IPS-18a (cell line): ENCODE measurements around the gene ADK.
"Not testable (repeated sequence)": the region's sequence is repeated elsewhere in the genome, so short reads cannot be mapped to it uniquely, and the experiment has no call there.

Experiments
- H3K27ac ChIP-seq: one replicate; pipeline ENCODE4 v1.5.1; 2013; ENCODE audit warnings: low read length
- H3K27me3 ChIP-seq: one replicate; pipeline ENCODE4 v1.6.1; 2013; ENCODE audit warnings: mild to moderate bottlenecking, low read length; ENCODE audit not compliant: control insufficient read depth, insufficient read depth
- H3K36me3 ChIP-seq: one replicate; pipeline ENCODE4 v1.6.1; 2013; ENCODE audit warnings: low read depth, low read length; ENCODE audit not compliant: control insufficient read depth
- H3K4me1 ChIP-seq: one replicate; pipeline ENCODE4 v1.6.1; 2013; ENCODE audit warnings: low read depth, low read length; ENCODE audit not compliant: control insufficient read depth
- H3K4me3 ChIP-seq: one replicate; pipeline ENCODE4 v1.5.1; 2013; ENCODE audit warnings: low read length
- H3K9ac ChIP-seq: one replicate; pipeline ENCODE4 v1.6.1; 2013; ENCODE audit warnings: mild to moderate bottlenecking, low read length, moderate library complexity
- H3K9me3 ChIP-seq: one replicate; pipeline ENCODE4 v1.6.1; 2013; ENCODE audit warnings: low read depth, low read length; ENCODE audit not compliant: control insufficient read depth

The ADK gene

DNA sequence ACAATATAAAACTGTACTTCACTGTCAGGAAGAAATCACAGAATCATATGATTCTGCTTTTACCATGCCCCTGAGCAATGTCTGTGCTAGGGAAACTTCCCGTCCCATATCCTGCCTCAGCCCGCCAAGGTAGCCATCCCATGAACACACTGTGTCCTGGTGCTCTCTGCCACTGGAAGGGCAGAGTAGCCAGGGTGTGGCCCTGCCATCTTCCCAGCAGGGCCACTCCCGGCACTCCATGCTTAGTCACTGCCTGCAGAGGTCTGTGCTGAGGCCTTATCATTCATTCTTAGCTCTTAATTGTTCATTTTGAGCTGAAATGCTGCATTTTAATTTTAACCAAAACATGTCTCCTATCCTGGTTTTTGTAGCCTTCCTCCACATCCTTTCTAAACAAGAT, 32.2 kb upstream of the ADK start:
- Histone ChIP-seq H3K9me3 (no peaks in the 10 kb centered on the region), H3K4me3 (no peak overlapping the region), H3K4me1 (no peaks in the 10 kb centered on the region), H3K27me3 (no peaks in the 10 kb centered on the region), H3K9ac (no peak overlapping the region), H3K36me3 (peaks cover 94% of the 10 kb centered on the region), H3K27ac (no peak overlapping the region)

GRCh38 chr10:74120911-74121310, 30.1 kb upstream of the ADK start:
- Histone ChIP-seq H3K9ac (no peak overlapping the region), H3K4me3 (no peak overlapping the region), H3K27me3 (no peaks in the 10 kb centered on the region), H3K9me3 (no peaks in the 10 kb centered on the region), H3K27ac (no peak overlapping the region), H3K36me3 (peaks cover 95% of the 10 kb centered on the region), H3K4me1 (no peaks in the 10 kb centered on the region)

- Histone ChIP-seq H3K27me3 (no peaks in the 10 kb centered on the region), H3K36me3 (peaks cover 95% of the 10 kb centered on the region), H3K4me3 (no peak overlapping the region), H3K9me3 (no peaks in the 10 kb centered on the region), H3K27ac (no peak overlapping the region), H3K9ac (no peak overlapping the region), H3K4me1 (no peaks in the 10 kb centered on the region)
These were observed 29.7 kb upstream of the ADK start for GRCh38 chr10:74121368-74121767.

DNA sequence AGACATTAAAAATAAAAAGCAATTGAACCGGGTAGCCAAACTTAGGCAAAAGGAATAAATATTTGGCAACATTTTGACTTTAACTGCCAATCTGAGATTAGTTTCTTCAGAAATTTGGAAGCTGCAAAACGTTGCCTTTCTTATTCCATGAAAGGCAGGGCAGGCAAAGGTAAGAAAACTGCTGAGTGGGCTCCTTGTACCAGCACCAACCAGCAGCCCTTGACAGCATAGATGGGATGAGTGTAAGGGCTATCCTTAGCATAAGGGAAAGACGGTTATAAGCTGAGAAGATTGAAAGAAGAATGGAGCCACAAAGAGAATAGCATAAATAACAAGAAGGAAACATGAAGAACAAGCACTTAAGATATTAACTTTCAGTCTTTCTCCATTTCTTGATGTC, 29.0 kb upstream of the ADK start:
- H3K9ac ChIP-seq = no peak overlapping the region
- H3K27me3 ChIP-seq = no peaks in the 10 kb centered on the region
- no peaks in the 10 kb centered on the region for H3K4me1 ChIP-seq
- no peaks in the 10 kb centered on the region for H3K9me3 ChIP-seq
- peaks cover 92% of the 10 kb centered on the region for H3K36me3 ChIP-seq
- no peak overlapping the region for H3K4me3 ChIP-seq
- no peak overlapping the region for H3K27ac ChIP-seq

GRCh38 chr10:74123081-74123480, 27.9 kb upstream of the ADK start:
- no peaks in the 10 kb centered on the region for H3K9me3 ChIP-seq
- peaks cover 83% of the 10 kb centered on the region for H3K36me3 ChIP-seq
- H3K4me3 ChIP-seq = no peak overlapping the region
- H3K9ac ChIP-seq = no peak overlapping the region
- H3K27me3 ChIP-seq = no peaks in the 10 kb centered on the region
- no peaks in the 10 kb centered on the region for H3K4me1 ChIP-seq
- no peak overlapping the region for H3K27ac ChIP-seq

DNA sequence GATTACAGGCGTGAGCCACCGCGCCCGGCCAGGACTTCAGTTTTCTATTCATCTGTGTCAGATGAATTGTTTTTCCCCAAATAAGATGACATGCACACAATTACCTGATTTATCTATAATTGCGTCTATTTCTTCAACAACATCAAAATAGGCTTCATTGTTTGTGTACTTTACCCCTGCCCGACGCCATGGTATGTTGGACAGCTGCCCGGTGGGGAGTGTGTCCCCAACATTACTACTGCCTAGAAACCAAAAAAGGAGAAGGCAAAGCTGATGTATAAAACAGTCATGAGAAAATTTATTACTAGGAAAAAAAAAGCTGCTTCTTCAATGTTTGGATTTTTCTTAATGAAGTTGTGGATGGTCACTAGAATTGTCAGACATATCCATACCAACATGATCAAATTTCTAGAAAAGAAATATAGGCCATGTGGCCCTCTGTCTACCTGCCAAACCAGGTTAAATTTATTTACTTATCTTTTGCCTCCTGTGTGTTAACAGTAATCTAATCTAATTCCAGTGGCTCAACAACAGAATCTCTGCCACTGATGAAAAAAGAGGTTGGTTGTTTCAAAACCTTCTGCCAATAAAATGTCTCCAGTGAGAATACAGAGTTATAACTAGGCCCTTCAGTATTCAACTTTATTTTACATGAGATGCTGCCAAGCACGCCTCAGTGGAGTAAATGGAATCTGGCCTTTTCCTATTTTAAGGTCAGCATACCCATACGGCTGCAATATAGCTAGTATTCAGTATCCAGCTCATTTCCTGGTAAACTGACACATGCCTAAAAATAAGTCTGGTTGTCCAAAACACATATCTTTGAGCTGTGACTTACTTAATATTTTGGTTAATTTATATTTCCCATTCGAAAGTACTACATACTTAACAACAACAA, 16.8 kb upstream of the ADK start:
- H3K27me3 ChIP-seq = no peaks in the 10 kb centered on the region
- H3K9ac ChIP-seq = no peak overlapping the region
- H3K27ac ChIP-seq = no peak overlapping the region
- no peaks in the 10 kb centered on the region for H3K4me1 ChIP-seq
- no peaks in the 10 kb centered on the region for H3K9me3 ChIP-seq
- H3K36me3 ChIP-seq = peaks cover 63% of the 10 kb centered on the region
- H3K4me3 ChIP-seq = no peak overlapping the region

DNA sequence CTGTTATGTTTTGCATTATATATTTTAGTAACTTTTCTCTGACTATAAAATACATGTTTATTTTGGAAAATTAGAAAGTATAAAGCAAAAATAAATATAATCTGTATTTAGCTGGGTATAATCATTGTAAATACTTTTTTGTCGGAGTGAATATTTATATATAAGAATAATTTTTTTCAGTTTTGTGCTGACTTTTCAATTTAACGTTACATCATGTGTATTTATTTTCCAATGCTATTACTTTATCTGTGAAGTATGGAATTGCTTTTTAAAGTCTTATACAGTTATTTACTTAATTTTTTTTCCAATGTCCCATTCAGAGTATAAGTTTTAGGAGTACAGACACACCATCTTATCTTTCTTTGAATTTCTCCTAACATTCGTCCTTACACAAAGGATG, 15.6 kb upstream of the ADK start:
- Histone ChIP-seq H3K4me1 (no peaks in the 10 kb centered on the region), H3K9ac (no peak overlapping the region), H3K27ac (no peak overlapping the region), H3K27me3 (no peaks in the 10 kb centered on the region), H3K9me3 (no peaks in the 10 kb centered on the region), H3K4me3 (no peak overlapping the region), H3K36me3 (peaks cover 54% of the 10 kb centered on the region)

DNA sequence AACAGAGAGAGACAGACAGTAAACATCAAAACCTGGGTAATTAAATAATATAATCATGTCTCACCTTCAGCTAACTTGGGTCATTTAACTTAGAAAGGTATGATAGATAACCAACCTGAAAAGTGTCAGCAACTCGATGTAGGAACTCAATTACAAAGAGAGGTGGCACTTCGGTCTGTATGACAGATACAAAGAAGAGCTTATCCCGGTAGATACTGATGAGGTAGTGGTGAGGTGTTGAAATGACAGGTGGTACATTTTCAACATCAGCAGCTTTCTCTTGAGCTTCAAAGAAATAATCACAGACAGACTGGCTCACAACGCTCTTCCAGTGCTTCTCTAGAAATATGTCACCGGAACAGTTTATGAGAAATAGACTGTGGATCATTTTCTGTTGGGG, 13.0 kb upstream of the ADK start:
- no peaks in the 10 kb centered on the region for H3K9me3 ChIP-seq
- no peak overlapping the region for H3K4me3 ChIP-seq
- H3K27ac ChIP-seq = no peak overlapping the region
- H3K9ac ChIP-seq = no peak overlapping the region
- H3K4me1 ChIP-seq = no peaks in the 10 kb centered on the region
- no peaks in the 10 kb centered on the region for H3K27me3 ChIP-seq
- H3K36me3 ChIP-seq = peaks cover 50% of the 10 kb centered on the region

- peaks cover 44% of the 10 kb centered on the region for H3K36me3 ChIP-seq
These were observed 12.4 kb upstream of the ADK start for GRCh38 chr10:74138596-74138995.

DNA sequence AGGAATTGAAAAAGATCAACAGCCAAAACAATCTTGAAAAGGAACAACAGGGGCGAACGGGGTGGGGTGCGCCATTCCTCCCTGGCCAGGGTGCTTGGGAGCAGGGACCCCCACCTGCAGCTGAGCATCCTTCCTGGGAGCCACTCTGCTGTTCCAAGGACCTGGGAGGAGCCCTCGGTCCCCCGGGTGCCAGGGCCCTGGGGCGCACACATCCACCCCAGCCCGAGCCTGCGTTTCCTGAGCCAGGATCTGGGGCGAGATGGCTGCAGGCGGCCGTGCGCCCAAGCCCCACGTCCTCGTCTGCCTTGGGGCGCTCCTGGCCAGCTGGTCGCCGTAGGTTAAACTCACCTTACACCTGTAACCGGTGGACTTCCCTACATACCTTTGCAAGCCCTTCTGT, 11.0 kb upstream of the ADK start:
- H3K9ac ChIP-seq = no peak overlapping the region
- H3K27ac ChIP-seq = no peak overlapping the region
- H3K4me1 ChIP-seq = no peaks in the 10 kb centered on the region
- H3K27me3 ChIP-seq = no peaks in the 10 kb centered on the region
- H3K36me3 ChIP-seq = peaks cover 32% of the 10 kb centered on the region
- H3K9me3 ChIP-seq = no peaks in the 10 kb centered on the region
- no peak overlapping the region for H3K4me3 ChIP-seq

More at GRCh38 chr10:74138596-74138995, 12.4 kb upstream of the ADK start:
- not testable (repeated sequence) for H3K9ac ChIP-seq, H3K4me3 ChIP-seq, H3K27ac ChIP-seq, H3K4me1 ChIP-seq, H3K27me3 ChIP-seq, H3K9me3 ChIP-seq

DNA sequence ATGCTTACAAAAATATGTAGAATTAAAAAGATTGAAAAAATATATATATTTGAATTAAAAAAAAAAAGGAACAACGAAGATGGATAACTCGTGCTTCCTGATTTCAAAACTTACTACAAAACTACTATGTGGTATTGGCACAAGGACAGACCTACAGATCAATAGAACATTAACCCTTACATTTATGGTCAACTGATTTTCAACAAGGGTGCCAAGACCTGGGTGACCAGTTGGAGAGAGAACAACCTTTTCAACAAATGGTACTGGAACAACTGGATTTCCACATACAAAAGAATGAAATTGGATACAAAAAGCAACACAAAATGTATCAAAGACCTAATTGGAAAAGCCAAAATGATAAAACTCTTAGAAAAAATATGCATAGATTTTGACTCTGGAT, 10.5 kb upstream of the ADK start:
- Histone ChIP-seq H3K9me3 (no peaks in the 10 kb centered on the region), H3K27ac (no peak overlapping the region), H3K9ac (no peak overlapping the region), H3K4me3 (no peak overlapping the region), H3K27me3 (no peaks in the 10 kb centered on the region), H3K36me3 (peaks cover 27% of the 10 kb centered on the region), H3K4me1 (no peaks in the 10 kb centered on the region)

GRCh38 chr10:74145133-74145532, 5.9 kb upstream of the ADK start:
- no peaks in the 10 kb centered on the region for H3K9me3 ChIP-seq
- H3K36me3 ChIP-seq = no peaks in the 10 kb centered on the region
- H3K4me1 ChIP-seq = peaks cover 6% of the 10 kb centered on the region
- no peak overlapping the region for H3K27ac ChIP-seq
- no peak overlapping the region for H3K4me3 ChIP-seq
- H3K27me3 ChIP-seq = no peaks in the 10 kb centered on the region
- no peak overlapping the region for H3K9ac ChIP-seq
